Endodermal cell (in vitro differentiated cells): ENCODE data around the gene KIR3DL1. TPM values are rescaled to one million over a fixed set of nuclear protein-coding genes. Genes with fewer than 3 reads are reported as not detected.

ENCODE experiments used
- DNase-seq: peaks from one replicate; pipeline ENCODE4 v3.0.0-alpha.2; 2017
- H3K27ac ChIP-seq: 2 replicates; pipeline ENCODE4 v1.5.1; 2013; ENCODE audit warnings: mild to moderate bottlenecking, low read depth, low read length, moderate library complexity
- H3K27me3 ChIP-seq: 2 replicates; pipeline ENCODE4 v1.6.1; 2013; ENCODE audit warnings: mild to moderate bottlenecking, low read length, moderate library complexity; ENCODE audit not compliant: insufficient read depth, control insufficient read depth, poor library complexity, severe bottlenecking
- H3K36me3 ChIP-seq: 2 replicates; pipeline ENCODE4 v1.7.0; 2013; ENCODE audit warnings: mild to moderate bottlenecking, low read length, moderate library complexity; ENCODE audit not compliant: control insufficient read depth, insufficient read depth
- H3K4me1 ChIP-seq: one replicate; pipeline ENCODE4 v1.7.0; 2013; ENCODE audit warnings: low read length; ENCODE audit not compliant: control insufficient read depth, insufficient read depth
- H3K4me3 ChIP-seq: 2 replicates; pipeline ENCODE4 v1.5.1; 2013; ENCODE audit warnings: mild to moderate bottlenecking, low read length, moderate library complexity
- H3K9ac ChIP-seq: 2 replicates; pipeline ENCODE4 v1.6.1; 2013; ENCODE audit warnings: mild to moderate bottlenecking, low read length, moderate library complexity; ENCODE audit not compliant: poor library complexity, severe bottlenecking; ENCODE audit errors: extremely low read depth
- H3K9me3 ChIP-seq: 2 replicates; pipeline ENCODE4 v1.6.1; 2013; ENCODE audit warnings: mild to moderate bottlenecking, low read length, moderate library complexity; ENCODE audit not compliant: control insufficient read depth
- H3K27ac Mint-ChIP-seq: 2 replicates; pipeline ENCODE4 v1.8.0; 2020; ENCODE audit warnings: mixed read lengths
- H3K27me3 Mint-ChIP-seq: 2 replicates; pipeline ENCODE4 v1.8.0; 2021; ENCODE audit warnings: mild to moderate bottlenecking, mixed read lengths; ENCODE audit not compliant: insufficient read depth
- H3K36me3 Mint-ChIP-seq: 2 replicates; pipeline ENCODE4 v1.8.0; 2020; ENCODE audit warnings: low read depth, mixed read lengths
- H3K4me1 Mint-ChIP-seq: 2 replicates; pipeline ENCODE4 v1.8.0; 2020; ENCODE audit warnings: mixed read lengths
- H3K4me3 Mint-ChIP-seq: 2 replicates; pipeline ENCODE4 v1.8.0; 2020; ENCODE audit warnings: mild to moderate bottlenecking, moderate library complexity, mixed read lengths
- H3K9me3 Mint-ChIP-seq: 2 replicates; pipeline ENCODE4 v1.8.0; 2020; ENCODE audit warnings: mild to moderate bottlenecking, mixed read lengths
- WGBS, 2 experiments: methylation state at CpG; one replicate each; pipeline versions ENCODE4 v1.1.5 to v1.1.7; 2013; ENCODE audit warnings: missing lambda C conversion rate in 2 of 2, mixed read lengths in 1 of 2; ENCODE audit not compliant: insufficient coverage in 1 of 2, insufficient read length in 1 of 2; 5-methylcytosine and 5-hydroxymethylcytosine counted together
- total RNA-seq, 2 donors: library from RNA; stranded (reverse); fragmentation: NEBNext Ultra II Directional in 1 of 2; extraction: Animal tissue kit (Norgen Biotek cat#: 25700) in 1 of 2; gene quantifications; 2 replicates in 1 of 2; 3 replicates in 1 of 2; pipeline ENCODE4 v1.2.1, GENCODE V29; 2021
- TF ChIP-seq, protein P1 (sequence below): fragments of 200-600 bp; sonication (generic); conservative IDR thresholded peaks from 2 replicates; pipeline ENCODE4 v1.5.0; 2021; ENCODE audit warnings: antibody characterized with exemption, mild to moderate bottlenecking

Gene KIR3DL1
- total RNA-seq, 2 donors from 2014 or later: not detected

DNA sequence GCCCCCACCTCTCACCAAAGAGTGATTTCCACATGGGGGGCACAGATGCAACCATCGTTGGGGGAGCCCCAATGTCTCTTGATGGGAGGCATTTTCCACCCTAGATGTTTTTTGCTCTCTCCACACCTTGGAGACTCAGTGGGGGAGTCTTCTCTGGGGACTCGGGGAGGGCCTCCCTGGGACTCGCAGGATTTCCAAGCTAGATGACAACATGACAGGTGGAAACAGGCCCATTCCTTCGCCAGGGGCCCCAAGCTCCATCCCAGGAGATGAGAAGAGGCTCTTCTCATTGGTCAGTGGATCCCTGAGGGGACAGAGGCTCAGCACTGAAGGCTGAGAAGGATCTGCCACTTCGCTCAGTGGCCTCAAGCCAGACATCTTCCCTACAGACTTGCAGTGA is 25.6 kb upstream of the KIR3DL1 start:
- Mint-ChIP-seq H3K27me3 (no peaks in the 10 kb centered on the region), H3K27ac (no peak overlapping the region), H3K9me3 (peaks cover 72% of the 10 kb centered on the region), H3K4me3 (no peak overlapping the region), H3K4me1 (no peaks in the 10 kb centered on the region), H3K36me3 (peaks cover 2% of the 10 kb centered on the region)
- no peaks in the 10 kb centered on the region for H3K36me3 ChIP-seq
- no peaks in the 10 kb centered on the region for H3K27me3 ChIP-seq
- 0 to 44% methylated on average over 1 to 5 of the region's 5 CpGs for WGBS, 2 experiments
- H3K4me3 ChIP-seq: no peak overlapping the region
- H3K9ac ChIP-seq: no peak overlapping the region
- peaks cover 32% of the 10 kb centered on the region for H3K9me3 ChIP-seq
- TF ChIP-seq, protein P1, sequence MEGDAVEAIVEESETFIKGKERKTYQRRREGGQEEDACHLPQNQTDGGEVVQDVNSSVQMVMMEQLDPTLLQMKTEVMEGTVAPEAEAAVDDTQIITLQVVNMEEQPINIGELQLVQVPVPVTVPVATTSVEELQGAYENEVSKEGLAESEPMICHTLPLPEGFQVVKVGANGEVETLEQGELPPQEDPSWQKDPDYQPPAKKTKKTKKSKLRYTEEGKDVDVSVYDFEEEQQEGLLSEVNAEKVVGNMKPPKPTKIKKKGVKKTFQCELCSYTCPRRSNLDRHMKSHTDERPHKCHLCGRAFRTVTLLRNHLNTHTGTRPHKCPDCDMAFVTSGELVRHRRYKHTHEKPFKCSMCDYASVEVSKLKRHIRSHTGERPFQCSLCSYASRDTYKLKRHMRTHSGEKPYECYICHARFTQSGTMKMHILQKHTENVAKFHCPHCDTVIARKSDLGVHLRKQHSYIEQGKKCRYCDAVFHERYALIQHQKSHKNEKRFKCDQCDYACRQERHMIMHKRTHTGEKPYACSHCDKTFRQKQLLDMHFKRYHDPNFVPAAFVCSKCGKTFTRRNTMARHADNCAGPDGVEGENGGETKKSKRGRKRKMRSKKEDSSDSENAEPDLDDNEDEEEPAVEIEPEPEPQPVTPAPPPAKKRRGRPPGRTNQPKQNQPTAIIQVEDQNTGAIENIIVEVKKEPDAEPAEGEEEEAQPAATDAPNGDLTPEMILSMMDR: no peak
- H3K4me1 ChIP-seq: no peaks in the 10 kb centered on the region
- no peak for DNase-seq
- no peak overlapping the region for H3K27ac ChIP-seq

DNA sequence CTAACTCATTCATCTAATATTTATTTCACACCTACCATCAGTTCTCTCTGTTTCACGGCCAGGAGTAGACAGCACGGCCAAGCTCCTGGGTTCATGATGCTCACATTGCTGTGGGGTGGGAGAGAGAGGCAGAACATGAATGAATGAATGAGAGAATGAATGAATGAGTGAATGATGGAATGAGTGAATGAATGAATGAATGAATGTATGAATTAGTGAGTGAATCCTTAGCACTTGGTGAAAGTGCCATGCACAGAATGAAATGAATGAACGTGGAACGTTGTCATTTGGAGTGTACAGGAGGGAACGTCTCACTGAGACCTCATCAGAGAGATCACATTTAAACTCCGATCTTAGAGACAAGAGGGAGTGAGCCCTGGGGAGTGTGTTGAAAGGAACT is 24.8 kb upstream of the KIR3DL1 start:
- no peak overlapping the region for H3K9ac ChIP-seq
- H3K27ac Mint-ChIP-seq: no peak overlapping the region
- H3K9me3 ChIP-seq: peaks cover 39% of the 10 kb centered on the region
- no peak overlapping the region for H3K4me3 ChIP-seq
- H3K4me1 Mint-ChIP-seq: no peaks in the 10 kb centered on the region
- H3K9me3 Mint-ChIP-seq: peaks cover 65% of the 10 kb centered on the region
- no peak overlapping the region for H3K4me3 Mint-ChIP-seq
- WGBS, 2 experiments: 82 to 92% methylated on average over 5 to 6 of the region's 6 CpGs
- no peaks in the 10 kb centered on the region for H3K4me1 ChIP-seq
- no peaks in the 10 kb centered on the region for H3K27me3 Mint-ChIP-seq
- H3K36me3 ChIP-seq: no peaks in the 10 kb centered on the region
- no peak overlapping the region for H3K27ac ChIP-seq
- TF ChIP-seq, protein P1: no peak
- H3K36me3 Mint-ChIP-seq: peaks cover 2% of the 10 kb centered on the region
- H3K27me3 ChIP-seq: no peaks in the 10 kb centered on the region
- DNase-seq: no peak

DNA sequence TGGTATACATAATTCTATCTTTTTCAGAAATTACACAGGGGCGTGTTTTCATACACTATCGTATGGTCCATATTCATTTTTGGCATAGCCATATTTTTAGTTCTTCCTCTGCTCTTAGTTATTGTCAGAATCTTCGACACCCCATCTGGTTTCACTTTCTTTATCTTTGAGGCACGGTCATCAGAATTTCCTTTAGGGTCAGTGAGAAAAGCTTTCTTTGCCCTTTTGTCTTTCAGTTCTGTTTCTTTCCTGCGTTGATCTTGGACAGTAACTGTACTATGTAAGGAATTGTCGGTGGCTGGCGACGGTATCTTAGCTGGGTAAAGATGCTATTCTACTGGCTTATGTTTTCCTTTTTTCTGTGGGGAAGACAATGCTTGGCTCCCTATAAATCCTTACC is 23.5 kb upstream of the KIR3DL1 start:
- no peaks in the 10 kb centered on the region for H3K27me3 ChIP-seq
- Mint-ChIP-seq H3K27ac (no peak overlapping the region), H3K9me3 (peaks cover 53% of the 10 kb centered on the region), H3K4me3 (no peak overlapping the region), H3K27me3 (no peaks in the 10 kb centered on the region), H3K4me1 (no peaks in the 10 kb centered on the region), H3K36me3 (no peaks in the 10 kb centered on the region)
- TF ChIP-seq, protein P1: no peak
- no peaks in the 10 kb centered on the region for H3K36me3 ChIP-seq
- no peaks in the 10 kb centered on the region for H3K4me1 ChIP-seq
- no peak overlapping the region for H3K9ac ChIP-seq
- no peak for DNase-seq
- peaks cover 43% of the 10 kb centered on the region for H3K9me3 ChIP-seq
- H3K4me3 ChIP-seq: no peak overlapping the region
- WGBS, 2 experiments: 71 to 79% methylated on average over 7 to 8 of the region's 8 CpGs
- no peak overlapping the region for H3K27ac ChIP-seq
